GM12891 (cell line): Measurements from ENCODE around the gene NBL1.

Source experiments
- POLR2A ChIP-seq: IDR thresholded peaks from 2 replicates; pipeline ENCODE4 v1.6.1; 2011; ENCODE audit warnings: low read depth, low read length, control low read depth
- POLR2AphosphoS5 ChIP-seq: IDR thresholded peaks from 2 replicates; pipeline ENCODE4 v1.6.1; 2011; ENCODE audit warnings: low read depth, low read length, control low read depth
- TAF1 ChIP-seq: IDR thresholded peaks from 2 replicates; pipeline ENCODE4 v1.6.1; 2011; ENCODE audit warnings: low read depth, low read length, control low read depth

- TF ChIP-seq TAF1 (no peak), POLR2A (no peak), POLR2AphosphoS5 (no peak)
Observed at GRCh38 chr1:19680644-19681043, 36.5 kb downstream of the NBL1 start.
